Skeletal muscle cell (primary cell): ENCODE data around the gene MCTP1.
A peak's percentile ranks its signal among the peaks of the same experiment; 100 is the strongest.

Source experiments
- DNase-seq: peaks from one replicate; pipeline ENCODE4 v3.0.0-alpha.2; 2010; ENCODE audit warnings: low read depth
- H3K4me3 ChIP-seq: 2 replicates; pipeline ENCODE4 v1.5.1; 2011; ENCODE audit warnings: low read depth, mild to moderate bottlenecking, control low read depth, low read length, moderate library complexity

MCTP1 gene

GRCh38 chr5:95284572-95285408 is at the start of gene MCTP1:
Gene MCTP1, minus strand, starts transcription at chr5:95285094.
- no peak for DNase-seq
- H3K4me3 ChIP-seq: peak within 1 kb of the TSS; percentile 54

- peak; percentile 7 for DNase-seq
- no peak overlapping the region for H3K4me3 ChIP-seq
Observed at GRCh38 chr5:95332158-95332557, 47.3 kb upstream of the MCTP1 start.

GRCh38 chr5:95331358-95331757 is 46.5 kb upstream of the MCTP1 start:
- H3K4me3 ChIP-seq: no peak overlapping the region
- DNase-seq: no peak

- no peak for DNase-seq
- no peak overlapping the region for H3K4me3 ChIP-seq
Observed at GRCh38 chr5:95327211-95327610, 42.3 kb upstream of the MCTP1 start.

GRCh38 chr5:95317687-95318086 is 32.8 kb upstream of the MCTP1 start:
- H3K4me3 ChIP-seq: no peak overlapping the region
- no peak for DNase-seq

GRCh38 chr5:95317085-95317484 is 32.2 kb upstream of the MCTP1 start:
- H3K4me3 ChIP-seq: no peak overlapping the region
- no peak for DNase-seq

- no peak for DNase-seq
Observed at GRCh38 chr5:95304711-95305110, 19.8 kb upstream of the MCTP1 start.

GRCh38 chr5:95298651-95299050 is 13.8 kb upstream of the MCTP1 start:
- no peak for DNase-seq

More at GRCh38 chr5:95304711-95305110, 19.8 kb upstream of the MCTP1 start:
- H3K4me3 ChIP-seq: no peak overlapping the region

GRCh38 chr5:95296291-95296690 is 11.4 kb upstream of the MCTP1 start:
- DNase-seq: no peak
- H3K4me3 ChIP-seq: no peak overlapping the region

More at GRCh38 chr5:95298651-95299050, 13.8 kb upstream of the MCTP1 start:
- H3K4me3 ChIP-seq: no peak overlapping the region

- peak overlapping the region; percentile 54 for H3K4me3 ChIP-seq
- no peak for DNase-seq
Observed at GRCh38 chr5:95285409-95285755, 488 bp upstream of the MCTP1 start.

GRCh38 chr5:95283761-95284571 is 928 bp downstream of the MCTP1 start:
- H3K4me3 ChIP-seq: peak overlapping the region; percentile 54
- no peak for DNase-seq

- no peak overlapping the region for H3K4me3 ChIP-seq
- no peak for DNase-seq
Observed at GRCh38 chr5:95283022-95283615, 1.8 kb downstream of the MCTP1 start.

GRCh38 chr5:95281226-95281625 is 3.7 kb downstream of the MCTP1 start:
- no peak for DNase-seq
- no peak overlapping the region for H3K4me3 ChIP-seq

GRCh38 chr5:95280401-95281095 is 4.3 kb downstream of the MCTP1 start:
- H3K4me3 ChIP-seq: no peak overlapping the region
- no peak for DNase-seq

- no peak for DNase-seq
- no peak overlapping the region for H3K4me3 ChIP-seq
Observed at GRCh38 chr5:95274011-95274410, 10.9 kb downstream of the MCTP1 start.

- no peak overlapping the region for H3K4me3 ChIP-seq
- DNase-seq: no peak
Observed at GRCh38 chr5:95272316-95272929, 12.5 kb downstream of the MCTP1 start.

- H3K4me3 ChIP-seq: no peak overlapping the region
- no peak for DNase-seq
Observed at GRCh38 chr5:95262933-95263660, 21.8 kb downstream of the MCTP1 start.

GRCh38 chr5:95261437-95262175 is 23.3 kb downstream of the MCTP1 start:
- no peak for DNase-seq

More at GRCh38 chr5:95261437-95262175, 23.3 kb downstream of the MCTP1 start:
- H3K4me3 ChIP-seq: no peak overlapping the region
